Prostate gland (tissue), 2 donors: Measurements from ENCODE around the gene WDR13. TPM values are rescaled to one million over a fixed set of nuclear protein-coding genes. Genes with fewer than 3 reads are reported as not detected.
"Not testable (repeated sequence)": the region's sequence is repeated elsewhere in the genome, so short reads cannot be mapped to it uniquely, and the experiment has no call there.

Experiments
- DNase-seq: peaks from one replicate; pipeline ENCODE4 v3.0.0-alpha.2; 2019; ENCODE audit warnings: low spot score
- H3K27ac ChIP-seq, 2 donors: fragments of 200-600 bp; sonication (generic); 2 replicates each; pipeline ENCODE4 v1.5.1; 2017 to 2019
- H3K27me3 ChIP-seq: fragments of 200-600 bp; sonication (generic); replicated peaks from 2 replicates; pipeline ENCODE4 v1.5.1; 2019; ENCODE audit not compliant: insufficient read depth
- H3K36me3 ChIP-seq, 2 donors: fragments of 200-600 bp; sonication (generic); 1 replicate in 1 of 2; 2 replicates in 1 of 2; pipeline versions ENCODE4 v1.5.1 to v1.8.1; 2017 to 2019
- H3K4me1 ChIP-seq: fragments of 200-600 bp; sonication (generic); replicated peaks from 2 replicates; pipeline ENCODE4 v1.5.1; 2019
- H3K4me3 ChIP-seq, 2 donors: fragments of 200-600 bp; sonication (generic); 2 replicates each; pipeline ENCODE4 v1.5.1; 2017 to 2019
- H3K9me3 ChIP-seq: fragments of 200-600 bp; sonication (generic); 2 replicates; pipeline ENCODE4 v1.5.1; 2017
- CTCF ChIP-seq, 4 experiments: fragments of 200-600 bp in 2 of 4; fragments of 450-650 bp in 2 of 4; sonication (generic) in 2 of 4; IDR thresholded peaks; 1 replicate in 3 of 4; 2 replicates in 1 of 4; pipeline ENCODE4 v1.5.1; 2016 to 2019; ENCODE audit warnings: antibody characterized with exemption in 4 of 4, mild to moderate bottlenecking in 2 of 4, moderate library complexity in 2 of 4
- POLR2A ChIP-seq: fragments of 450-650 bp; IDR thresholded peaks from one replicate; pipeline ENCODE4 v1.6.1; 2016; ENCODE audit warnings: antibody characterized with exemption, mild to moderate bottlenecking
- POLR2AphosphoS5 ChIP-seq: sonication (generic); formaldehyde crosslinking; IDR thresholded peaks from one replicate; pipeline ENCODE4 v1.6.1; 2017; ENCODE audit warnings: antibody characterized with exemption
- WGBS: methylation state at CpG from one replicate; pipeline ENCODE4 v1.1.5; 2018; 5-methylcytosine and 5-hydroxymethylcytosine counted together
- intact Hi-C: fragments of 100-400 bp; cut with DNase I; formaldehyde crosslinking; loops from one replicate; pipeline ENCODE4 v1.14.2; 2022
- small RNA-seq, 2 donors: library from RNA; depleted of rRNA; stranded (forward); fragments of <200 nt; gene quantifications; one replicate each; pipeline ENCODE3, GENCODE V24; 2016
- total RNA-seq, 2 donors: library from RNA; depleted of rRNA; stranded (reverse); fragments of >200 nt; gene quantifications; one replicate each; pipeline ENCODE4 v1.1.0, GENCODE V29; 2016

Gene WDR13
- total RNA-seq, 2 donors from 2014 or later, result 102 to 190 TPM

GRCh38 chrX:48648336-48648751, 51.1 kb downstream of the WDR13 start:
- Histone ChIP-seq H3K36me3 (no peaks in the 10 kb centered on the region), H3K4me1 (no peaks in the 10 kb centered on the region), H3K9me3 (no peaks in the 10 kb centered on the region), H3K27me3 (no peaks in the 10 kb centered on the region), H3K27ac (no peak overlapping the region), H3K4me3 (no peak overlapping the region)
- WGBS, result 17% methylated on average over 6 of the region's 6 CpGs
- intact Hi-C loops, result no loop called here
- TF ChIP-seq POLR2A (no peak), POLR2AphosphoS5 (no peak), CTCF (IDR thresholded peaks at IDR 0.05) (peak in 1 of 4 experiments; percentile 33)
- DNase-seq, result no peak

- H3K27ac ChIP-seq, result no peak overlapping the region
- TF ChIP-seq CTCF (IDR thresholded peaks at IDR 0.05) (no peak), POLR2A (no peak), POLR2AphosphoS5 (no peak)
- no peak for DNase-seq
- intact Hi-C loops, result no loop called here
- H3K36me3 ChIP-seq, result no peaks in the 10 kb centered on the region
- H3K4me1 ChIP-seq, result no peaks in the 10 kb centered on the region
- no peaks in the 10 kb centered on the region for H3K27me3 ChIP-seq
- no peak overlapping the region for H3K4me3 ChIP-seq
- H3K9me3 ChIP-seq, result no peaks in the 10 kb centered on the region
- WGBS, result 66% methylated on average over 3 of the region's 3 CpGs
These were observed 51.8 kb downstream of the WDR13 start for GRCh38 chrX:48649102-48649501.

- H3K27me3 ChIP-seq, intact Hi-C loops, H3K4me1 ChIP-seq, H3K4me3 ChIP-seq, H3K9me3 ChIP-seq, H3K36me3 ChIP-seq, DNase-seq, H3K27ac ChIP-seq: not testable (repeated sequence)
- 90% methylated on average over 5 of the region's 5 CpGs for WGBS
These were observed 54.8 kb downstream of the WDR13 start for GRCh38 chrX:48652055-48652579.

GRCh38 chrX:48654746-48655145, 57.5 kb downstream of the WDR13 start:
- H3K4me1 ChIP-seq, H3K9me3 ChIP-seq, intact Hi-C loops, H3K27me3 ChIP-seq, DNase-seq, H3K27ac ChIP-seq, H3K36me3 ChIP-seq: not testable (repeated sequence)
- peak overlapping the region in 1 of 2 donors; percentile 16 for H3K4me3 ChIP-seq
- 11% methylated on average over 16 of the region's 19 CpGs for WGBS

Small RNA genes lying within 50 kb of the gene (small RNA-seq; reads per million reads assigned to genes)
- gene MRPL32P1, result 0 reads per million in 2 donors

Other genes with a start within 250 kb of the WDR13 start
- gene SSX3, start 240.8 kb upstream of the WDR13 start, total RNA-seq, result 1 to 10 TPM in 1 of 2 donors, not detected in 1; 4.1 TPM
- under 1 TPM in 1 of 2 donors, not detected in 1; 0.91 TPM for gene SSX4, start 214.0 kb upstream of the WDR13 start, total RNA-seq
- under 1 TPM in 1 of 2 donors, not detected in 1; 0.91 TPM for gene SSX4B, start 185.5 kb upstream of the WDR13 start, total RNA-seq
- 1 to 10 TPM; 3.0 to 6.2 TPM for gene SLC38A5, start 127.2 kb upstream of the WDR13 start, total RNA-seq
- gene FTSJ1, start 121.3 kb upstream of the WDR13 start, total RNA-seq, result 10 to 100 TPM; 44.3 to 56.1 TPM
- 10 to 100 TPM; 15.1 to 61.7 TPM for gene PORCN, start 88.5 kb upstream of the WDR13 start, total RNA-seq
- 10 to 100 TPM; 37.8 to 46.9 TPM for gene EBP, start 75.7 kb upstream of the WDR13 start, total RNA-seq
- gene TBC1D25, start 57.8 kb upstream of the WDR13 start, total RNA-seq, result 10 to 100 TPM in 1 of 2 donors, 1 to 10 TPM in 1; 8.9 to 21.9 TPM
- 100 to 1,000 TPM; 155 to 169 TPM for gene RBM3, start 23.0 kb upstream of the WDR13 start, total RNA-seq
- gene WAS, start 86.3 kb downstream of the WDR13 start, total RNA-seq, result 10 to 100 TPM in 1 of 2 donors, 1 to 10 TPM in 1; 2.5 to 10.5 TPM
- gene SUV39H1, start 99.2 kb downstream of the WDR13 start, total RNA-seq, result 1 to 10 TPM; 7.4 to 9.1 TPM
- gene GLOD5, start 164.3 kb downstream of the WDR13 start, total RNA-seq, result under 1 TPM in 1 of 2 donors, not detected in 1; 0.41 TPM
- not detected for gene GATA1, start 189.1 kb downstream of the WDR13 start, total RNA-seq
- 100 to 1,000 TPM; 102 to 113 TPM for gene HDAC6, start 204.6 kb downstream of the WDR13 start, total RNA-seq
- not detected for gene ERAS, start 229.0 kb downstream of the WDR13 start, total RNA-seq
- 10 to 100 TPM; 45.4 to 77.7 TPM for gene PCSK1N, start 238.1 kb downstream of the WDR13 start, total RNA-seq